Measurements from ENCODE around the gene WDR20. TPM values are rescaled to one million over a fixed set of nuclear protein-coding genes. Genes with fewer than 3 reads are reported as not detected.

WDR20 gene
- polyA plus RNA-seq, 1 of the 3 experiments (the other 2 are of a cell fraction): 12.4 TPM

- no peaks in the 10 kb centered on the region for H3K9me2 ChIP-seq
- no peak for DNase-seq
These were observed 15.3 kb upstream of the WDR20 start for GRCh38 chr14:102124419-102124818.

More at GRCh38 chr14:102124419-102124818, 15.3 kb upstream of the WDR20 start:
- TF ChIP-seq SMC3 (IDR thresholded peaks at IDR 0.05; ENCODE audit: low read depth, low read length): no peak
- TF ChIP-seq REST (IDR thresholded peaks at IDR 0.05; ENCODE audit: low read depth, low read length): no peak
- no peak for TF ChIP-seq NRF1 (IDR thresholded peaks at IDR 0.05; ENCODE audit: low read depth, low read length)
- no peak for TF ChIP-seq ZBTB33 (IDR thresholded peaks at IDR 0.05; ENCODE audit: borderline replicate concordance, low read depth)
- TF ChIP-seq EP300 (IDR thresholded peaks at IDR 0.05; ENCODE audit: borderline replicate concordance in 1 of 2, low read depth in 1 of 2, low read length in 1 of 2): no peak
- TF ChIP-seq IRF3 (IDR thresholded peaks at IDR 0.05; ENCODE audit: low read depth, low read length): no peak
- no peak for TF ChIP-seq FOSL2 (IDR thresholded peaks at IDR 0.05; ENCODE audit: borderline replicate concordance, low read depth)
- no peak for TF ChIP-seq MEF2A (IDR thresholded peaks at IDR 0.05; ENCODE audit: borderline replicate concordance, low read depth)
- no peak for TF ChIP-seq NFIC (IDR thresholded peaks at IDR 0.05; ENCODE audit: borderline replicate concordance)
- TF ChIP-seq ELF1 (IDR thresholded peaks at IDR 0.05): no peak
- no peak for TF ChIP-seq MXI1 (IDR thresholded peaks at IDR 0.05; ENCODE audit: low read depth, low read length)
- no peak for TF ChIP-seq USF1 (IDR thresholded peaks at IDR 0.05; ENCODE audit: borderline replicate concordance, low read depth)
- no peak for TF ChIP-seq SIN3A (IDR thresholded peaks at IDR 0.05; ENCODE audit: borderline replicate concordance, low read depth, low read length)
- no peak overlapping the region for H3K9ac ChIP-seq
- peaks cover 6% of the 10 kb centered on the region for H3F3A ChIP-seq (replicated peaks; ENCODE audit: insufficient read depth)
- POLR2A ChIA-PET: no interaction called here
- no peaks in the 10 kb centered on the region for H3K4me1 ChIP-seq (ENCODE audit: control insufficient read depth in 1 of 2, insufficient read depth in 2 of 2, low read depth in 1 of 2, low read length in 1 of 2)
- no peaks in the 10 kb centered on the region for H3K36me3 ChIP-seq (replicated peaks in 1 of 2; ENCODE audit: control insufficient read depth in 1 of 2, insufficient read depth in 2 of 2, low read length in 1 of 2)
- no peak overlapping the region for H3K27ac ChIP-seq (ENCODE audit: low read depth in 2 of 2, low read length in 1 of 2)
- H3K4me2 ChIP-seq: no peak overlapping the region
- no peaks in the 10 kb centered on the region for H3K79me2 ChIP-seq (ENCODE audit: insufficient read depth)
- H3K27me3 ChIP-seq (ENCODE audit: insufficient read depth): no peaks in the 10 kb centered on the region
- H3K9me3 ChIP-seq: no peaks in the 10 kb centered on the region
- no peaks in the 10 kb centered on the region for H4K20me1 ChIP-seq (ENCODE audit: insufficient read depth)
- no peak overlapping the region for H3K4me3 ChIP-seq (ENCODE audit: low read depth in 2 of 2, low read length in 1 of 2)
- CTCF ChIA-PET: no interaction called here
- no peak overlapping the region for H2AFZ ChIP-seq (ENCODE audit: low read depth)
